ENCODE measurements around the gene PTK6. TPM values are rescaled to one million over a fixed set of nuclear protein-coding genes. Genes with fewer than 3 reads are reported as not detected.

The PTK6 gene
- total and polyA plus RNA-seq, 5 donors, result 0.09 to 0.15 (median 0.14) TPM; not detected in 2

GRCh38 chr20:63532449-63532971 is 4.7 kb downstream of the PTK6 start:
- H3K27ac ChIP-seq (ENCODE audit: low read length), result no peak overlapping the region
- intact Hi-C loops (cut with DNase I), result loop anchor here in 2 of 4 donors (10.0 kb wide), 2 partner anchors 252 to 442 kb away; partner anchors contain the start of gene SAMD10 (in 1 of the 2)
- no peak for ATAC-seq
- H3K4me1 ChIP-seq (ENCODE audit: control insufficient read depth, insufficient read depth, low read length), result no peaks in the 10 kb centered on the region
- H3K4me3 ChIP-seq (ENCODE audit: low read length), result no peak overlapping the region
- peak in 2 of 3 donors; percentile 31 to 47 for DNase-seq
- no peaks in the 10 kb centered on the region for H3K9me3 ChIP-seq (ENCODE audit: control insufficient read depth, low read length)
- 73% methylated on average over 24 of the region's 24 CpGs for WGBS
- H3K27me3 ChIP-seq (ENCODE audit: control insufficient read depth, insufficient read depth), result no peaks in the 10 kb centered on the region

- ATAC-seq, result no peak
- Histone ChIP-seq H3K4me1 (ENCODE audit: control insufficient read depth, insufficient read depth, low read length) (no peaks in the 10 kb centered on the region), H3K27ac (ENCODE audit: low read length) (no peak overlapping the region), H3K4me3 (ENCODE audit: low read length) (no peak overlapping the region), H3K9me3 (ENCODE audit: control insufficient read depth, low read length) (no peaks in the 10 kb centered on the region), H3K27me3 (ENCODE audit: control insufficient read depth, insufficient read depth) (no peaks in the 10 kb centered on the region)
- peak in 1 of 3 donors; percentile 33 for DNase-seq
- intact Hi-C loops (cut with DNase I), result loop anchor here in 2 of 4 donors (10.0 kb wide), 2 partner anchors 253 to 443 kb away; partner anchors contain the start of gene SAMD10 (in 1 of the 2)
- 77% methylated on average over 27 of the region's 27 CpGs for WGBS
Measured at GRCh38 chr20:63531686-63532448, 5.3 kb downstream of the PTK6 start.

GRCh38 chr20:63530788-63531160 is 6.4 kb downstream of the PTK6 start:
- peak in 1 of 3 donors; percentile 34 for DNase-seq
- H3K4me1 ChIP-seq (ENCODE audit: control insufficient read depth, insufficient read depth, low read length), result no peaks in the 10 kb centered on the region
- intact Hi-C loops (cut with DNase I), result loop anchor here in 2 of 4 donors (10.0 kb wide), 2 partner anchors 254 to 444 kb away; partner anchors contain the start of gene SAMD10 (in 1 of the 2)

GRCh38 chr20:63529861-63530787 is 7.1 kb downstream of the PTK6 start:
- no peaks in the 10 kb centered on the region for H3K27me3 ChIP-seq (ENCODE audit: control insufficient read depth, insufficient read depth)
- ATAC-seq, result peak in 1 of 2 donors; percentile 10
- H3K4me1 ChIP-seq (ENCODE audit: control insufficient read depth, insufficient read depth, low read length), result no peaks in the 10 kb centered on the region
- no peak overlapping the region for H3K4me3 ChIP-seq (ENCODE audit: low read length)
- peak; percentile 14 to 61 (median 51) for DNase-seq
- 73% methylated on average over 39 of the region's 39 CpGs for WGBS
- H3K9me3 ChIP-seq (ENCODE audit: control insufficient read depth, low read length), result no peaks in the 10 kb centered on the region
- H3K27ac ChIP-seq (ENCODE audit: low read length), result no peak overlapping the region
- intact Hi-C loops (cut with DNase I), result loop anchor here in 2 of 4 donors (10.0 kb wide), 2 partner anchors 255 to 445 kb away; partner anchors contain the start of gene SAMD10 (in 1 of the 2)

More at GRCh38 chr20:63530788-63531160, 6.4 kb downstream of the PTK6 start:
- Histone ChIP-seq H3K27ac (ENCODE audit: low read length) (no peak overlapping the region), H3K4me3 (ENCODE audit: low read length) (no peak overlapping the region), H3K9me3 (ENCODE audit: control insufficient read depth, low read length) (no peaks in the 10 kb centered on the region), H3K27me3 (ENCODE audit: control insufficient read depth, insufficient read depth) (no peaks in the 10 kb centered on the region)
- 67% methylated on average over 14 of the region's 14 CpGs for WGBS
- ATAC-seq, result no peak

- ATAC-seq, result peak in 1 of 2 donors; percentile 6
- Histone ChIP-seq H3K9me3 (ENCODE audit: control insufficient read depth, low read length) (no peaks in the 10 kb centered on the region), H3K4me1 (ENCODE audit: control insufficient read depth, insufficient read depth, low read length) (no peaks in the 10 kb centered on the region), H3K4me3 (ENCODE audit: low read length) (no peak overlapping the region), H3K27me3 (ENCODE audit: control insufficient read depth, insufficient read depth) (no peaks in the 10 kb centered on the region), H3K27ac (ENCODE audit: low read length) (no peak overlapping the region)
- intact Hi-C loops (cut with DNase I), result no loop called here
- DNase-seq, result peak in 2 of 3 donors; percentile 45 to 61
- WGBS, result 75% methylated on average over 27 of the region's 27 CpGs
Measured at GRCh38 chr20:63529180-63529860, 7.9 kb downstream of the PTK6 start.

GRCh38 chr20:63527184-63527583 is 10.0 kb downstream of the PTK6 start:
- no peaks in the 10 kb centered on the region for H3K27me3 ChIP-seq (ENCODE audit: control insufficient read depth, insufficient read depth)
- H3K4me3 ChIP-seq (ENCODE audit: low read length), result no peak overlapping the region
- ATAC-seq (no peak), DNase-seq (peak in 1 of 3 donors; percentile 33)
- WGBS, result 87% methylated on average over 9 of the region's 9 CpGs
- no peaks in the 10 kb centered on the region for H3K9me3 ChIP-seq (ENCODE audit: control insufficient read depth, low read length)
- no peak overlapping the region for H3K27ac ChIP-seq (ENCODE audit: low read length)
- peaks cover 3% of the 10 kb centered on the region for H3K4me1 ChIP-seq (ENCODE audit: control insufficient read depth, insufficient read depth, low read length)
- intact Hi-C loops (cut with DNase I), result no loop called here

GRCh38 chr20:63525971-63526370 is 11.2 kb downstream of the PTK6 start:
- peak in 1 of 3 donors; percentile 43 for DNase-seq
- H3K4me3 ChIP-seq (ENCODE audit: low read length), result no peak overlapping the region
- WGBS, result 31% methylated on average over 2 of the region's 2 CpGs

GRCh38 chr20:63525185-63525584 is 12.0 kb downstream of the PTK6 start:
- Histone ChIP-seq H3K9me3 (ENCODE audit: control insufficient read depth, low read length) (no peaks in the 10 kb centered on the region), H3K4me1 (ENCODE audit: control insufficient read depth, insufficient read depth, low read length) (peaks cover 5% of the 10 kb centered on the region), H3K27me3 (ENCODE audit: control insufficient read depth, insufficient read depth) (no peaks in the 10 kb centered on the region), H3K4me3 (ENCODE audit: low read length) (no peak overlapping the region), H3K27ac (ENCODE audit: low read length) (no peak overlapping the region)
- no peak for ATAC-seq
- intact Hi-C loops (cut with DNase I), result no loop called here
- WGBS, result 63% methylated on average over 3 of the region's 3 CpGs
- DNase-seq, result no peak

More at GRCh38 chr20:63525971-63526370, 11.2 kb downstream of the PTK6 start:
- intact Hi-C loops (cut with DNase I), result no loop called here
- H3K4me1 ChIP-seq (ENCODE audit: control insufficient read depth, insufficient read depth, low read length), result peaks cover 5% of the 10 kb centered on the region
- ATAC-seq, result no peak
- H3K9me3 ChIP-seq (ENCODE audit: control insufficient read depth, low read length), result no peaks in the 10 kb centered on the region
- no peaks in the 10 kb centered on the region for H3K27me3 ChIP-seq (ENCODE audit: control insufficient read depth, insufficient read depth)
- no peak overlapping the region for H3K27ac ChIP-seq (ENCODE audit: low read length)

GRCh38 chr20:63522981-63523611 is 14.1 kb downstream of the PTK6 start:
- H3K27ac ChIP-seq (ENCODE audit: low read length), result no peak overlapping the region
- no peak overlapping the region for H3K4me3 ChIP-seq (ENCODE audit: low read length)
- peaks cover 5% of the 10 kb centered on the region for H3K4me1 ChIP-seq (ENCODE audit: control insufficient read depth, insufficient read depth, low read length)
- intact Hi-C loops (cut with DNase I), result loop anchor here in 1 of 4 donors (5.0 kb wide), 1 partner anchor 81 kb away; no protein-coding TSS in a partner anchor
- H3K9me3 ChIP-seq (ENCODE audit: control insufficient read depth, low read length), result no peaks in the 10 kb centered on the region
- ATAC-seq, result no peak
- H3K27me3 ChIP-seq (ENCODE audit: control insufficient read depth, insufficient read depth), result no peaks in the 10 kb centered on the region
- 96% methylated on average over 11 of the region's 11 CpGs for WGBS
- DNase-seq, result peak; percentile 34 to 75 (median 70)

Measured in right cardiac atrium (tissue), 5 donors.